Stomach (tissue), 9 donors: ENCODE results near the gene ANGPTL4. TPM values are rescaled to one million over a fixed set of nuclear protein-coding genes. Genes with fewer than 3 reads are reported as not detected.

Experiments used
- DNase-seq, 2 donors: peaks; one replicate each; pipeline versions ENCODE4 v3.0.0 to v3.0.0-alpha.2; 2013 to 2019
- H3K27ac ChIP-seq, 5 donors: fragments of 200-600 bp in 4 of 5; sonication (generic) in 4 of 5; one replicate each; pipeline ENCODE4 v1.5.1; 2013 to 2019; ENCODE audit warnings: mild to moderate bottlenecking in 1 of 5, moderate library complexity in 1 of 5
- H3K27me3 ChIP-seq, 3 donors: fragments of 200-600 bp; sonication (generic); one replicate each; pipeline ENCODE4 v1.5.1; 2017 to 2019; ENCODE audit warnings: mixed run types in 1 of 3
- H3K36me3 ChIP-seq, 4 donors: fragments of 200-600 bp; sonication (generic); 1 replicate in 3 of 4; 2 replicates in 1 of 4; pipeline ENCODE4 v1.5.1; 2016 to 2019
- H3K4me1 ChIP-seq, 4 donors: fragments of 200-600 bp; sonication (generic); one replicate each; pipeline ENCODE4 v1.5.1; 2016 to 2019
- H3K4me3 ChIP-seq, 4 donors: fragments of 200-600 bp; sonication (generic) in 3 of 4; one replicate each; pipeline ENCODE4 v1.5.1; 2016 to 2019; ENCODE audit warnings: mild to moderate bottlenecking in 1 of 4
- H3K9me3 ChIP-seq, 4 donors: fragments of 200-600 bp; sonication (generic); one replicate each; pipeline ENCODE4 v1.5.1; 2016 to 2019
- EP300 ChIP-seq: sonication (generic); formaldehyde crosslinking; IDR thresholded peaks from one replicate; pipeline ENCODE4 v1.6.1; 2017; ENCODE audit warnings: antibody characterized with exemption
- POLR2A ChIP-seq, 4 donors: fragments of 450-650 bp; IDR thresholded peaks; one replicate each; pipeline ENCODE4 v1.6.1; 2016; ENCODE audit warnings: antibody characterized with exemption in 4 of 4, control low read depth in 2 of 4, mild to moderate bottlenecking in 1 of 4, moderate library complexity in 1 of 4
- POLR2AphosphoS5 ChIP-seq, 3 donors: sonication (generic); formaldehyde crosslinking; IDR thresholded peaks; one replicate each; pipeline ENCODE4 v1.6.1; 2016; ENCODE audit warnings: antibody characterized with exemption in 3 of 3
- WGBS, 5 donors: extraction: QIAGEN DNeasy Blood & Tissue Kit in 3 of 5; methylation state at CpG; one replicate each; pipeline versions ENCODE4 v1.1.5 to v1.1.7; 2013 to 2018; 5-methylcytosine and 5-hydroxymethylcytosine counted together
- intact Hi-C: fragments of 100-400 bp; cut with DNase I; formaldehyde crosslinking; loops from one replicate; pipeline ENCODE4 v1.15.1; 2023; ENCODE audit warnings: low total_unique reads
- polyA plus RNA-seq, 3 donors: library from polyadenylated mRNA; stranded (reverse); fragments of 200-250 nt; gene quantifications; one replicate each; pipeline ENCODE4 v1.2.3, GENCODE V29; 2013
- total RNA-seq, 5 donors: library from RNA; depleted of rRNA; stranded (reverse); fragments of >200 nt; gene quantifications; one replicate each; pipeline versions ENCODE4 v1.1.0 to v1.2.3, GENCODE V29; 2014 to 2016
- TF ChIP-seq, protein P1 (sequence below), 7 experiments: fragments of 450-650 bp in 4 of 7; fragments of 200-600 bp in 3 of 7; sonication (generic) in 3 of 7; IDR thresholded peaks; one replicate each; pipeline ENCODE4 v1.5.1; 2016 to 2019; ENCODE audit warnings: antibody characterized with exemption in 7 of 7, control low read depth in 2 of 7, mild to moderate bottlenecking in 1 of 7
- donor health status: healthy with polysubstance abuse.
- donor health status: Bipolar disorder and iron deficiency.
- donor health status: healthy.

ANGPTL4 gene
- total and polyA plus RNA-seq, 8 donors = 4.1 to 276 (median 21.4) TPM

DNA sequence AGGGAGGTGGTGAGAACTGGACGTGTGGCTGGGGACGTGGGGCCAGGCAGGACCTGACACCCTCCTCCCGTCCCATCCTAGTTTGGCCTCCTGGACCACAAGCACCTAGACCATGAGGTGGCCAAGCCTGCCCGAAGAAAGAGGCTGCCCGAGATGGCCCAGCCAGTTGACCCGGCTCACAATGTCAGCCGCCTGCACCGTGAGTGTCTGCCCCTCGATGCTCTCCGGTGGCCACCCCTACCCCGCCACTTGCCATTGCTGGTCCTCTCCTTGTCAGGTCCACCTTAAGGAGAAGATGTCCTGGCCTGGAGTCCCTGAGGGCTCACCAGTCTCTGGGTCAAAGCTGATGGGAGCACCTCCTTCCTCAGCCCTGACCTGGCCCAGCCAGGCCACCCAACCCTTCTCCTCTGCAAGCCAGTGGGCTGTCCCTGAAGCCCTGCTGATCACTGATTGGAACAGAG is 2.2 kb downstream of the ANGPTL4 start:
- 91 to 96% (median 92%) methylated on average over 9 to 11 of the region's 11 CpGs for WGBS, 5 donors
- H3K4me3 ChIP-seq = peak overlapping the region in 3 of 4 donors; percentile 1 to 76 (median 24)
- intact Hi-C loops = no loop called here
- no peaks in the 10 kb centered on the region for H3K9me3 ChIP-seq
- H3K4me1 ChIP-seq = peaks cover 74 to 94% (median 90%) of the 10 kb centered on the region in 4 donors
- peaks cover 0 to 28% (median 0%) of the 10 kb centered on the region in 3 donors for H3K27me3 ChIP-seq
- H3K27ac ChIP-seq = peak overlapping the region in 4 of 5 donors; percentile 66 to 91 (median 78)
- TF ChIP-seq EP300 = no peak
- no peak for TF ChIP-seq POLR2AphosphoS5 (IDR thresholded peaks at IDR 0.05)
- TF ChIP-seq, protein P1, sequence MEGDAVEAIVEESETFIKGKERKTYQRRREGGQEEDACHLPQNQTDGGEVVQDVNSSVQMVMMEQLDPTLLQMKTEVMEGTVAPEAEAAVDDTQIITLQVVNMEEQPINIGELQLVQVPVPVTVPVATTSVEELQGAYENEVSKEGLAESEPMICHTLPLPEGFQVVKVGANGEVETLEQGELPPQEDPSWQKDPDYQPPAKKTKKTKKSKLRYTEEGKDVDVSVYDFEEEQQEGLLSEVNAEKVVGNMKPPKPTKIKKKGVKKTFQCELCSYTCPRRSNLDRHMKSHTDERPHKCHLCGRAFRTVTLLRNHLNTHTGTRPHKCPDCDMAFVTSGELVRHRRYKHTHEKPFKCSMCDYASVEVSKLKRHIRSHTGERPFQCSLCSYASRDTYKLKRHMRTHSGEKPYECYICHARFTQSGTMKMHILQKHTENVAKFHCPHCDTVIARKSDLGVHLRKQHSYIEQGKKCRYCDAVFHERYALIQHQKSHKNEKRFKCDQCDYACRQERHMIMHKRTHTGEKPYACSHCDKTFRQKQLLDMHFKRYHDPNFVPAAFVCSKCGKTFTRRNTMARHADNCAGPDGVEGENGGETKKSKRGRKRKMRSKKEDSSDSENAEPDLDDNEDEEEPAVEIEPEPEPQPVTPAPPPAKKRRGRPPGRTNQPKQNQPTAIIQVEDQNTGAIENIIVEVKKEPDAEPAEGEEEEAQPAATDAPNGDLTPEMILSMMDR (IDR thresholded peaks at IDR 0.05) = no peak
- peaks cover 0 to 17% (median 12%) of the 10 kb centered on the region in 4 donors for H3K36me3 ChIP-seq
- DNase-seq = no peak

DNA sequence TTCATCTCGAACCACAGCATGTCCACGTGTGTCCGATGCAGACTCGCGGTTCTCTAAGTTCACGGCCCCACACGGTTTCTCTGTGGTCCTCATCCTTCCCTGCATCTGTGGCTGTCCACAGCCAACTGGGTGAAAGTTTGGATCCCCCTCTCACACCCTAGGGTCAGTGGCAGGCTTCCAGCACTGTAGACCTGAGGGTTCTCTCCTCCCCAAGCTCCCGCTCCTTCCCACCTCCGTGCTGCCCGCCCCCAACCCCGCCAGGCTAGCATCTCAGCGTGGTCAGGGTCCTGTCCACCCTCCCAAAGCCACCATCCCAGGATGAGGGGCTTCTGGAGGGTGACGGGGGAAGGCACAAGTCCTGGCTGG is 3.0 kb downstream of the ANGPTL4 start:
- peak overlapping the region in 4 of 5 donors; percentile 66 to 91 (median 78) for H3K27ac ChIP-seq
- intact Hi-C loops = no loop called here
- H3K4me3 ChIP-seq = peak overlapping the region; percentile 1 to 76 (median 25)
- H3K9me3 ChIP-seq = no peaks in the 10 kb centered on the region
- H3K4me1 ChIP-seq = peaks cover 70 to 94% (median 87%) of the 10 kb centered on the region in 4 donors
- TF ChIP-seq POLR2A (IDR thresholded peaks at IDR 0.05) = no peak
- no peak for TF ChIP-seq POLR2AphosphoS5 (IDR thresholded peaks at IDR 0.05)
- TF ChIP-seq, protein P1 (IDR thresholded peaks at IDR 0.05) = no peak
- TF ChIP-seq EP300 = no peak
- DNase-seq = no peak
- WGBS, 5 donors = 47 to 62% (median 57%) methylated on average over 12 to 13 of the region's 13 CpGs
- peaks cover 0 to 25% (median 18%) of the 10 kb centered on the region in 4 donors for H3K36me3 ChIP-seq
- H3K27me3 ChIP-seq = peaks cover 0 to 28% (median 0%) of the 10 kb centered on the region in 3 donors

DNA sequence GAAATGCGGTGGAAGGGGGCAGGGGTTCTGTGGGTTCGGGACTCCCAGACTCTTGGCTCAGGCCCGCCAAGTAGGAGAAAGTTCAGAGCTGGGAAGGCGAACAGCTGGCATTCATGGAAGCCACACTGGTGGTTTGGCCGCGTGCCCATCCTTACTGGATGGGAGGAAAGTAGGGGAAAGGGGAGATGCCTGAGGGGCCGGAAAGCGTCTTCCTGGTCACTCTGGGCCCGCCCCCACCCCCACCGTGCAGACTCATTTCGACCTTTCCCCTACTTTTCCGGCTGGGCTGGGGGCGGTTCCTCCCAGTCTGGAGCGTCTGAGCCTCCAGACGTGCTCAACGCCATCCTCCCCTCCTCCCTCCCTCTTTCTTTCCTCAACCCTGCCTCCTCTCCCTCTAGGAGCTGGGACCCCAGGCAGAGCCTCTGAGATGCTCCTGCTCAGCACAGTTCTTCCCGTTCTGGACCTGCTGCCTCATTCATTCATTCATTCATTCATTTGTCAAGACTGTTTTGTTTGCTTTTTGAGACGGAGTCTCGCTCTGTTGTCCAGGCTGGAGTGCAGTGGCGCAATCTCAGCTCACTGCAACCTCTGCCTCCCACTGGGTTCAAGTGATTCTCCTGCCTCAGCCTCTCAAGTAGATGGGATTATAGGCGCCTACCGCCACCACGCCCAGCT is 3.5 kb downstream of the ANGPTL4 start:
- intact Hi-C loops = no loop called here
- peak; percentile 22 to 81 (median 78) for TF ChIP-seq POLR2AphosphoS5 (IDR thresholded peaks at IDR 0.05)
- TF ChIP-seq, protein P1 (IDR thresholded peaks at IDR 0.05) = no peak
- DNase-seq = peak; percentile 95 to 96
- peak overlapping the region; percentile 1 to 76 (median 25) for H3K4me3 ChIP-seq
- WGBS, 5 donors = 16 to 21% (median 19%) methylated on average over 19 to 23 of the region's 23 CpGs
- H3K27ac ChIP-seq = peak overlapping the region in 4 of 5 donors; percentile 66 to 91 (median 78)
- peaks cover 0 to 28% (median 0%) of the 10 kb centered on the region in 3 donors for H3K27me3 ChIP-seq
- peaks cover 66 to 91% (median 82%) of the 10 kb centered on the region in 4 donors for H3K4me1 ChIP-seq
- no peaks in the 10 kb centered on the region for H3K9me3 ChIP-seq
- H3K36me3 ChIP-seq = peaks cover 0 to 28% (median 20%) of the 10 kb centered on the region in 4 donors

DNA sequence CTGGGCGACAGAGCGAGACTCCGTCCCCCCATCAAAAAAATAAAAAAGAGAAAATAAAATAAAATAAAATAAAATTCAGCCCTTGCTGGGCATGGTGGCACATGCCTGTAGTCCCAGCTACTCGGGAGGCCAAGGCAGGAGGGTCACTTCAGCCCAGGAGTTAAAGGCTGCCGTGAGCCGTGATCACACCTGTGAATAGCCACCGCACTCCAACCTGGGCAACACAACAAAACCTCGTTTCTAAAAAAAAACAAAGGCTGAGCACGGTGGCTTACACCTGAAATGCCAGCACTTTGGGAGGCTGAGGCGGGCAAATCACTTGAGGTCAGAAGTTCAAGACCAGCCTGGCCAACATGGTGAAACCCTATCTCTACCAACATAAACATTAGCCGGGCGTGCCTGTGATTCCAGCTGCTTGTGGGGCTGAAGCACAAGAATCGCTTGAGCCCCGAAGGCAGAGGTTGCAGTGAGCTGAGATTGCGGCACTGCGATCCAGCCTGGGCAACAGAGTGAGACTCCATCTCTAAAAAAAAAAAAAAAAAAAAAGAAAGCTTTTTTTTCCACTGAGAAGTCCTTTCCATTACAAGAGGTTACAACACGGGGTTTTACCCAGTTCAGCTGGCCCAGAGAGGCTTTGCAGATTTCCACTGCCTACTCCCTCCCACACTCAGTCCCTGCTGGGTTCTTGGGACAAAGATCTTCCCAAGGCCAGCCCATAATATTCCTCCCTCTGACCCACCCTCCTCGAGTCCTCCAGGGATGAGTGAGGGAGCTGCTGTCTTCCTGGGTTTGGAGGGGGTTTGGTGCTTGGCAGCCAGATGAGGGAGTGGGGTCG is 6.4 kb downstream of the ANGPTL4 start:
- 55 to 71% (median 64%) methylated on average over 19 of the region's 19 CpGs for WGBS, 5 donors

More for the DNA sequence above, 6.4 kb downstream of the ANGPTL4 start:
- DNase-seq = no peak
- Histone ChIP-seq H3K27me3 (peaks cover 0 to 8% (median 0%) of the 10 kb centered on the region in 3 donors), H3K27ac (peak overlapping the region in 4 of 5 donors; percentile 8 to 76 (median 62)), H3K36me3 (peaks cover 0 to 52% (median 37%) of the 10 kb centered on the region in 4 donors), H3K4me1 (peaks cover 42 to 73% (median 65%) of the 10 kb centered on the region in 4 donors), H3K4me3 (peak overlapping the region in 1 of 4 donors; percentile 8), H3K9me3 (no peaks in the 10 kb centered on the region)
- TF ChIP-seq POLR2A (IDR thresholded peaks at IDR 0.05) = no peak
- TF ChIP-seq EP300 = no peak
- TF ChIP-seq, protein P1 (IDR thresholded peaks at IDR 0.05) = no peak
- intact Hi-C loops = no loop called here
